Central memory CD8-positive, alpha-beta T cell (primary cell): ENCODE results near the gene KCTD21.
"Not testable (repeated sequence)": the region's sequence is repeated elsewhere in the genome, so short reads cannot be mapped to it uniquely, and the experiment has no call there.

Experiments
- ATAC-seq: fragments of 150-1000 bp; cut with Tn5 transposase; replicated peaks from 2 replicates; pipeline ENCODE4 v1.10.0; 2022; ENCODE audit warnings: mild to moderate bottlenecking, moderate FRiP score, moderate number of reproducible peaks; ENCODE audit not compliant: poor library complexity, severe bottlenecking; ENCODE audit errors: extremely low read depth
- DNase-seq, 2 donors: peaks; one replicate each; pipeline ENCODE4 v3.0.0; 2021; ENCODE audit warnings: low spot score in 2 of 2
- H3K27ac Mint-ChIP-seq: one replicate; pipeline ENCODE4 v1.8.0; 2022; ENCODE audit warnings: low read depth, mild to moderate bottlenecking, moderate library complexity, mixed read lengths
- H3K27me3 Mint-ChIP-seq: one replicate; pipeline ENCODE4 v1.8.0; 2022; ENCODE audit warnings: mixed read lengths
- H3K36me3 Mint-ChIP-seq: one replicate; pipeline ENCODE4 v1.8.0; 2022; ENCODE audit warnings: mild to moderate bottlenecking, moderate library complexity, mixed read lengths; ENCODE audit not compliant: insufficient read depth
- H3K4me1 Mint-ChIP-seq: one replicate; pipeline ENCODE4 v1.8.0; 2022; ENCODE audit warnings: mixed read lengths
- H3K4me3 Mint-ChIP-seq: one replicate; pipeline ENCODE4 v1.8.0; 2022; ENCODE audit warnings: mild to moderate bottlenecking, moderate library complexity, mixed read lengths
- H3K9me3 Mint-ChIP-seq: one replicate; pipeline ENCODE4 v1.8.0; 2022; ENCODE audit warnings: mixed read lengths

Gene KCTD21

DNA sequence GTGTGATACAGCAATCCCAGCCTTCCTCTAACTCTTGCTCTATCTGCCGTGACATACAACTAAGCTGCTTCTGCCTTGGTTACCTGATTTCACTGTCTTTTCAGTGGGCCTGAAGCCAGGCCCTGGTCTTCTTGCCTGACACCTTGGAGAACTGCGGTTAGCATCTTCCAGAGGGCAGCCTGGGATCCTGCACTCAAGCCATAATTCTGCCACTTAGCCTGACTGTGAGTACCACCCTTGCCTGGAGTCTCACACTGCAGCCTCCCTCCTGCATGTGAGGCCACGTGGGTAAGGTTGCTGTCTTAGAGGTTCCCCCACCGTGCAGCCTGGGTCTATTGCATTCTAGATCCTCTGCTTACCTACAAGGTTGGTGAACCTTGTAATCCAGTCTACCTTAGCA, 36.1 kb upstream of the KCTD21 start:
- DNase-seq (no peak), ATAC-seq (no peak)
- no peak overlapping the region for H3K27ac Mint-ChIP-seq
- peaks cover 2% of the 10 kb centered on the region for H3K36me3 Mint-ChIP-seq
- no peak overlapping the region for H3K4me3 Mint-ChIP-seq
- H3K27me3 Mint-ChIP-seq, result no peaks in the 10 kb centered on the region
- H3K9me3 Mint-ChIP-seq, result no peaks in the 10 kb centered on the region
- H3K4me1 Mint-ChIP-seq, result no peaks in the 10 kb centered on the region

DNA sequence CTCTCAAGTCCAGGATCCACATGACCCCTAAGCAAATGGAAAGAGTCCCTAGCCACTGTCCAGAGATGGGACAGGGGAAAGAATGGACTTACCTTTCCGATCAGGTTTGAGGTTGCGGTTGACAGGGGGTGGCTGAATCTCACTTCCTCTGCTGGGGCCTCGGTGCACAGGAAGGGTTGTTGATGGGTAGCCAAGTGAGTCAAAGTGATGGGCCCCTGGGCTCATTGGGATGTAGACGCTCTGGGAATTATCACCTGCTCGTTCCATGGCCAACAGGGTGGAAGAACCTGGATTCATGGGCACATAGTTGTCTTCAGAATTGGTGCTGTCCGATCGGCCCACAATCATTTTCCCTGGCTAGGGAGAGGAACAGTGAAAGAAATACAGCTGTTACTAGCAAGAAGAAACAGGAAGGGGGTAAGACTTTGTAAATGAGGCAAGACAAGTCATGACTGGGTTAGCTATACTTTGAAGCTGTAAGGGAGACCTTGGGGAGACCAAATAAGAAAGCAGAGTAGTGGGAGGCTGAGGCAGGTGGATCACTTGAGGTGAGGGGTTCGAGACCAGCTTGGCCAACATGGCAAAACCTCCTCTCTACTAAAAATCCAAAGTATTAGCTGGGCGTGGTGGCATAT, 35.0 kb upstream of the KCTD21 start:
- Mint-ChIP-seq H3K9me3 (no peaks in the 10 kb centered on the region), H3K4me1 (no peaks in the 10 kb centered on the region), H3K36me3 (peaks cover 2% of the 10 kb centered on the region), H3K27me3 (no peaks in the 10 kb centered on the region), H3K4me3 (no peak overlapping the region), H3K27ac (peak overlapping the region; percentile 50)
- DNase-seq, result no peak
- ATAC-seq, result no peak

GRCh38 chr11:78222726-78223125, 34.3 kb upstream of the KCTD21 start:
- not testable (repeated sequence) for DNase-seq, ATAC-seq, H3K9me3 Mint-ChIP-seq, H3K36me3 Mint-ChIP-seq, H3K4me1 Mint-ChIP-seq, H3K27ac Mint-ChIP-seq, H3K4me3 Mint-ChIP-seq, H3K27me3 Mint-ChIP-seq

- H3K27me3 Mint-ChIP-seq, result no peaks in the 10 kb centered on the region
- H3K27ac Mint-ChIP-seq, result no peak overlapping the region
- no peak overlapping the region for H3K4me3 Mint-ChIP-seq
- ATAC-seq (no peak), DNase-seq (no peak)
- H3K36me3 Mint-ChIP-seq, result peaks cover 4% of the 10 kb centered on the region
- no peaks in the 10 kb centered on the region for H3K4me1 Mint-ChIP-seq
- H3K9me3 Mint-ChIP-seq, result no peaks in the 10 kb centered on the region
Observed at GRCh38 chr11:78221396-78222315, 33.2 kb upstream of the KCTD21 start.

DNA sequence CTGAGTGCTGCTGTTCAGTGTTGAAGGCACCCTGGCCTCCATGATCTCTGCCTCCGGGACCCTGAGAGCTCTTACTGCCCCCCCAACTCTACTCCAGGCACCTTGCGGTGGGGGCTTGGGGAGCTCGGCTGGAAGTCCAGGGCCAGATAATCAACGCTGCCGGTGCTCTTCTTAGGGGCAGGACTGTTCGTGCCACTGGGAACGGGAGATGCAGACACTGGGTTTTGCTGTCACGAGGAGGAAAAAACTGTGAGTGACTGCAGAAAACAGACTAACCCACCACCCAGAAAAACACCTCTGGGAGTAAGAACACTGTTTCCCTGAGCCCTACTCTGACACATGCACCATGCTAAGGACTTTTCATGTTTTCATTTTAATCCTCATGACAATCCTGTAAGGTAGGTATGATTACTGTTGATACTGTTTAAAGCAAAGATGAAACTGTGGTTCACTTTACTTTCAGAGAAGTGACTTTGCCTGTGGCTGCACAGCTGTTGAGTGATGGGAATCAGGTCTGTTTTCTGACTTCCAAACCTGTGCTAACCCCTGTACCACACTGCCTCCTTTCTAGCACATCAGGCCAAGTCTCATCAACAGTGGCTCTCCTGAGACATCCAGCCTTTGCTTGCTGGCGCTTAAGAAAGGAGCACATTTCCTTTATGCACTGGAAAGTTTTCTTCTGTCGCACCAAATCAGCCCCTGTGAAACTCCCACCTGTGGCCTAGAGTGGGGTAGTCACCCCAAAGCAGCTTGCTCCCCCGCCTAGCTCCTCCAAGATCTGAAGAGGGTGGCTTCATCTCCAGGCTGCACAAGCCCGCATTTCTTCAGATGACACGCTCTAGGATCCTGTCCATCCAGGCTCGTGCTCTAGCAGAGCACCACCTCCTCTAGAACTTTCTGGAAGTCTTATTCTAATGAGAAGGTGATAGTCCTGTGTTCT, 32.1 kb upstream of the KCTD21 start:
- Mint-ChIP-seq H3K27ac (no peak overlapping the region), H3K27me3 (no peaks in the 10 kb centered on the region), H3K36me3 (peaks cover 6% of the 10 kb centered on the region), H3K9me3 (no peaks in the 10 kb centered on the region), H3K4me1 (no peaks in the 10 kb centered on the region), H3K4me3 (no peak overlapping the region)
- no peak for ATAC-seq
- DNase-seq, result no peak

- ATAC-seq (no peak), DNase-seq (no peak)
- no peak overlapping the region for H3K4me3 Mint-ChIP-seq
- no peaks in the 10 kb centered on the region for H3K9me3 Mint-ChIP-seq
- H3K36me3 Mint-ChIP-seq, result peaks cover 7% of the 10 kb centered on the region
- no peaks in the 10 kb centered on the region for H3K27me3 Mint-ChIP-seq
- no peak overlapping the region for H3K27ac Mint-ChIP-seq
- no peaks in the 10 kb centered on the region for H3K4me1 Mint-ChIP-seq
Observed at GRCh38 chr11:78219493-78220217, 31.2 kb upstream of the KCTD21 start.

GRCh38 chr11:78218707-78219492, 30.5 kb upstream of the KCTD21 start:
- peaks cover 8% of the 10 kb centered on the region for H3K36me3 Mint-ChIP-seq
- DNase-seq, result no peak
- H3K9me3 Mint-ChIP-seq, result no peaks in the 10 kb centered on the region
- no peaks in the 10 kb centered on the region for H3K27me3 Mint-ChIP-seq
- no peak for ATAC-seq
- H3K4me1 Mint-ChIP-seq, result no peaks in the 10 kb centered on the region
- no peak overlapping the region for H3K27ac Mint-ChIP-seq
- no peak overlapping the region for H3K4me3 Mint-ChIP-seq

GRCh38 chr11:78217650-78218541, 29.5 kb upstream of the KCTD21 start:
- Mint-ChIP-seq H3K36me3 (peaks cover 11% of the 10 kb centered on the region), H3K4me3 (no peak overlapping the region), H3K4me1 (no peaks in the 10 kb centered on the region), H3K27ac (no peak overlapping the region), H3K9me3 (no peaks in the 10 kb centered on the region), H3K27me3 (no peaks in the 10 kb centered on the region)
- no peak for DNase-seq
- no peak for ATAC-seq

DNA sequence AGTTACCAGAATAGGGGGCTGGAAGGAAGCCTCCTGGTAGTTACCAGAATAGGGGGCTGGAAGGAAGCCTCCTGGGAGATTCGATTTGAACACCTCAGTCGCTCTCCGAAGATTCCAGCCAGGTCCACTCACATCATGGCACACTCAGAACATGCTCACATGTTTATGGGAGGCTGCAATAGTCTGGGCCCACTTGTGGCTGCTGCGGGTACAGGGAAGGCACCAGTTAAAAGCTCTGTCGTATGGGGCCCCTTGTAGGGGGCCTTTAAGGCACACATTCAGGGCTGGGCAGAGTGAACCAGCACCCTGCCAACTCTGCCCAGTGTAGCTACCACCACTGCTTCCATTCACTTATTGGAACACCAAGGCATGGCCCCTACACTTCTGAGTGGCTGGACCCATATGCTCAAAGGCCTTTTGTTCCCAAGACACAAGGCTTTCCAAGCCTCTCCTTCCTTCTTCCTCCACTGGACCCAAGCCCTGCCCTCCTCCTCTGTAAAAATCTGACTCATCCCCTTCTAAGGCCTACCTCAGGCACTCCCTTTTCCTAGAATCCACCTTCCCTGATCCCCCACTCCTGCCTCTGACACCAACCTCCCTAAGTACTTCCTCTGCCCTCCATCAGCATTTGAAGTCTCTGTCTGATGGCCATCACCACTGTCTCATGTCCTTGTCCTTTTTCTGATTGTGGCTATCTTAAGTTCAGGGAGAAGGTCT, 28.3 kb upstream of the KCTD21 start:
- no peaks in the 10 kb centered on the region for H3K27me3 Mint-ChIP-seq
- no peak overlapping the region for H3K4me3 Mint-ChIP-seq
- peaks cover 14% of the 10 kb centered on the region for H3K36me3 Mint-ChIP-seq
- ATAC-seq (no peak), DNase-seq (no peak)
- peaks cover 10% of the 10 kb centered on the region for H3K4me1 Mint-ChIP-seq
- no peak overlapping the region for H3K27ac Mint-ChIP-seq
- no peaks in the 10 kb centered on the region for H3K9me3 Mint-ChIP-seq

GRCh38 chr11:78216021-78216420, 27.6 kb upstream of the KCTD21 start:
- no peak overlapping the region for H3K27ac Mint-ChIP-seq

More at GRCh38 chr11:78216021-78216420, 27.6 kb upstream of the KCTD21 start:
- H3K9me3 Mint-ChIP-seq, result no peaks in the 10 kb centered on the region
- peaks cover 12% of the 10 kb centered on the region for H3K4me1 Mint-ChIP-seq
- H3K27me3 Mint-ChIP-seq, result no peaks in the 10 kb centered on the region
- H3K36me3 Mint-ChIP-seq, result peaks cover 18% of the 10 kb centered on the region
- ATAC-seq (no peak), DNase-seq (no peak)
- H3K4me3 Mint-ChIP-seq, result no peak overlapping the region
